HG03378 (cell line): ENCODE data around the gene FBXL16.

ENCODE experiments used
- ATAC-seq: cut with Tn5 transposase; IDR thresholded peaks from one replicate; pipeline ENCODE4 v1.9.1; 2021; ENCODE audit warnings: mild to moderate bottlenecking, moderate library complexity; ENCODE audit not compliant: unreplicated experiment

FBXL16 gene

GRCh38 chr16:667113-667779 is 38.4 kb downstream of the FBXL16 start:
- no peak for ATAC-seq

- no peak for ATAC-seq
These were observed 39.0 kb downstream of the FBXL16 start for GRCh38 chr16:666572-666971.

GRCh38 chr16:662597-662996 is 43.0 kb downstream of the FBXL16 start:
- ATAC-seq, result no peak

GRCh38 chr16:662095-662494 is 43.5 kb downstream of the FBXL16 start:
- ATAC-seq, result no peak

GRCh38 chr16:661184-661821 is 44.3 kb downstream of the FBXL16 start:
- ATAC-seq, result no peak

GRCh38 chr16:660459-661183 is 45.0 kb downstream of the FBXL16 start:
- peak; percentile 37 for ATAC-seq

GRCh38 chr16:660132-660458 is 45.5 kb downstream of the FBXL16 start:
- ATAC-seq, result no peak

- no peak for ATAC-seq
These were observed 46.0 kb downstream of the FBXL16 start for GRCh38 chr16:659618-660017.

- ATAC-seq, result no peak
These were observed 46.7 kb downstream of the FBXL16 start for GRCh38 chr16:658679-659571.

- ATAC-seq, result no peak
These were observed 48.1 kb downstream of the FBXL16 start for GRCh38 chr16:657487-657886.

- ATAC-seq, result no peak
These were observed 51.6 kb downstream of the FBXL16 start for GRCh38 chr16:654034-654433.

GRCh38 chr16:652454-653305 is 52.9 kb downstream of the FBXL16 start:
- ATAC-seq, result no peak

GRCh38 chr16:651844-652243 is 53.8 kb downstream of the FBXL16 start:
- ATAC-seq, result no peak

- ATAC-seq, result no peak
These were observed 56.0 kb downstream of the FBXL16 start for GRCh38 chr16:649631-650030.

GRCh38 chr16:648781-649589 is 56.6 kb downstream of the FBXL16 start, which contains the start of gene WDR90:
TSS of gene WDR90 (plus strand) at chr16:649365. CDS start at chr16:649417, 52 bp downstream.
- peak; percentile 64 for ATAC-seq

GRCh38 chr16:648071-648780 is 57.4 kb downstream of the FBXL16 start:
- no peak for ATAC-seq

- ATAC-seq, result no peak
These were observed 58.3 kb downstream of the FBXL16 start for GRCh38 chr16:647173-647902.

GRCh38 chr16:646679-647172 is 58.9 kb downstream of the FBXL16 start:
- no peak for ATAC-seq
